NCI-H510A treated with DMSO at 0.1 percent for 48 hours (cell line): ENCODE results near the gene GRWD1.
"Not testable (repeated sequence)": the region's sequence is repeated elsewhere in the genome, so short reads cannot be mapped to it uniquely, and the experiment has no call there.

ENCODE experiments used
- DNase-seq: peaks from one replicate; lab custom pipeline; 2025; lab: John Stamatoyannopoulos, UW

Gene GRWD1

GRCh38 chr19:48480183-48480557 is 34.4 kb downstream of the GRWD1 start:
- no peak for DNase-seq

GRCh38 chr19:48480558-48481500 is 35.0 kb downstream of the GRWD1 start:
- DNase-seq, result no peak

- no peak for DNase-seq
Observed at GRCh38 chr19:48481846-48482639, 36.3 kb downstream of the GRWD1 start.

- DNase-seq, result no peak
Observed at GRCh38 chr19:48483301-48483700, 37.5 kb downstream of the GRWD1 start.

- no peak for DNase-seq
Observed at GRCh38 chr19:48484247-48484893, 38.6 kb downstream of the GRWD1 start.

- DNase-seq, result no peak
Observed at GRCh38 chr19:48484931-48485612, 39.3 kb downstream of the GRWD1 start.

GRCh38 chr19:48486706-48487105 is 40.9 kb downstream of the GRWD1 start:
- DNase-seq, result not testable (repeated sequence)

GRCh38 chr19:48487544-48487943 is 41.8 kb downstream of the GRWD1 start:
- DNase-seq, result no peak

- no peak for DNase-seq
Observed at GRCh38 chr19:48487948-48488347, 42.2 kb downstream of the GRWD1 start.

- not testable (repeated sequence) for DNase-seq
Observed at GRCh38 chr19:48488478-48488877, 42.7 kb downstream of the GRWD1 start.

- peak; percentile 73 for DNase-seq
Observed at GRCh38 chr19:48489608-48490216, 43.9 kb downstream of the GRWD1 start.

GRCh38 chr19:48490981-48491792 is 45.4 kb downstream of the GRWD1 start:
- peak; percentile 19 for DNase-seq

GRCh38 chr19:48491793-48492123 is 46.0 kb downstream of the GRWD1 start:
- no peak for DNase-seq

GRCh38 chr19:48492925-48493717 is 47.3 kb downstream of the GRWD1 start:
- no peak for DNase-seq

- no peak for DNase-seq
Observed at GRCh38 chr19:48493718-48494401, 48.1 kb downstream of the GRWD1 start.

- DNase-seq, result no peak
Observed at GRCh38 chr19:48495396-48495795, 49.6 kb downstream of the GRWD1 start.

- DNase-seq, result no peak
Observed at GRCh38 chr19:48496959-48497727, 51.4 kb downstream of the GRWD1 start.
